Panc1 (cell line): ENCODE results near the gene MANEAL. TPM values are rescaled to one million over a fixed set of nuclear protein-coding genes. Genes with fewer than 3 reads are reported as not detected.

ENCODE experiments used
- ATAC-seq: fragments of 200-7000 bp; cut with Tn5 transposase; 2 replicates; pipeline ENCODE4 v1.9.1; 2020; ENCODE audit warnings: mild to moderate bottlenecking, moderate library complexity
- BruUV-seq: library from RNA; stranded (reverse); fragments of 400-500 nt; replicated peaks from 2 replicates; lab custom pipeline; 2021; lab: Mats Ljungman, UMichigan
- CTCF ChIA-PET: fragments of 300-600 bp; sonication (Branson Sonifier 250); formaldehyde crosslinking; loops from one replicate; lab custom pipeline; 2022; ENCODE audit warnings: antibody characterized with exemption; lab: Charles Lee
- POLR2A ChIA-PET: fragments of 300-600 bp; sonication (Branson Sonifier 250); formaldehyde crosslinking; loops from one replicate; lab custom pipeline; 2022; ENCODE audit warnings: antibody characterized with exemption; lab: Charles Lee
- DNase-seq: peaks from one replicate; pipeline ENCODE4 v3.0.0-alpha.2; 2010; ENCODE audit warnings: low read depth, low spot score
- H3K27ac ChIP-seq: 2 replicates; pipeline ENCODE4 v1.5.1; 2011; ENCODE audit warnings: mild to moderate bottlenecking, low read length, inconsistent platforms
- H3K27me3 ChIP-seq: fragments of 200-500 bp; sonication (Bioruptor generic); 2 replicates; pipeline ENCODE4 v1.6.0; 2014; ENCODE audit warnings: low read length, inconsistent platforms; ENCODE audit not compliant: control insufficient read depth, insufficient read depth
- H3K36me3 ChIP-seq: fragments of 200-500 bp; sonication (Bioruptor generic); 2 replicates; pipeline ENCODE4 v1.5.1; 2014; ENCODE audit warnings: inconsistent platforms, mild to moderate bottlenecking, low read length, moderate library complexity; ENCODE audit not compliant: control insufficient read depth, insufficient read depth
- H3K4me1 ChIP-seq: 2 replicates; pipeline ENCODE4 v1.5.1; 2011; ENCODE audit warnings: inconsistent platforms, mild to moderate bottlenecking, low read length, moderate library complexity; ENCODE audit not compliant: control insufficient read depth, insufficient read depth
- H3K4me3 ChIP-seq, 2 experiments: 2 replicates each; pipeline ENCODE4 v1.5.1; 2011 to 2012; ENCODE audit warnings: low read depth in 2 of 2, low read length in 2 of 2, mild to moderate bottlenecking in 2 of 2, inconsistent platforms in 1 of 2, moderate library complexity in 1 of 2
- H3K9me3 ChIP-seq: fragments of 200-500 bp; sonication (Bioruptor generic); 2 replicates; pipeline ENCODE4 v1.5.1; 2014; ENCODE audit warnings: low read depth, mild to moderate bottlenecking, inconsistent platforms, low read length, moderate library complexity; ENCODE audit not compliant: control insufficient read depth, insufficient read depth
- CTCF ChIP-seq: fragments of 450-650 bp; IDR thresholded peaks from 2 replicates; pipeline ENCODE4 v1.5.1; 2017; ENCODE audit warnings: mild to moderate bottlenecking
- POLR2AphosphoS5 ChIP-seq: IDR thresholded peaks from 2 replicates; pipeline ENCODE4 v1.6.1; 2012; ENCODE audit warnings: mild to moderate bottlenecking, low read depth, low read length, moderate library complexity
- SIN3A ChIP-seq: IDR thresholded peaks from 2 replicates; pipeline ENCODE4 v1.6.1; 2012; ENCODE audit warnings: low read depth, mild to moderate bottlenecking, low read length, moderate library complexity, borderline replicate concordance; ENCODE audit not compliant: insufficient read depth
- TCF7L2 ChIP-seq: IDR thresholded peaks from 2 replicates; pipeline ENCODE4 v1.6.1; 2011; ENCODE audit warnings: mild to moderate bottlenecking, low read depth, low read length, inconsistent platforms
- in situ Hi-C: cut with HindIII; loops from 2 replicates; pipeline ENCODE4 v1.10.0; 2016; ENCODE audit warnings: low sequenced_read_pairs, low pct_unique_long_range_greater_than_20kb
- intact Hi-C: fragments of 100-400 bp; cut with micrococcal nuclease; formaldehyde crosslinking; loops from one replicate; pipeline ENCODE4 v1.10.0; 2022; ENCODE audit not compliant: unreplicated experiment
- total RNA-seq: library from RNA; stranded (reverse); gene quantifications from one replicate; pipeline ENCODE4 v1.2.1, GENCODE V29; 2021; ENCODE audit not compliant: unreplicated experiment
- TF ChIP-seq, protein P1 (sequence below), 2 experiments: IDR thresholded peaks; 2 replicates each; pipeline ENCODE4 v1.6.1; 2011 to 2012; ENCODE audit warnings: low read depth in 2 of 2, control low read depth in 1 of 2, low read length in 1 of 2, mild to moderate bottlenecking in 1 of 2, moderate library complexity in 1 of 2; ENCODE audit not compliant: insufficient read depth in 1 of 2

The MANEAL gene
- total RNA-seq, 1 experiment from 2014 or later = 29.7 TPM

DNA sequence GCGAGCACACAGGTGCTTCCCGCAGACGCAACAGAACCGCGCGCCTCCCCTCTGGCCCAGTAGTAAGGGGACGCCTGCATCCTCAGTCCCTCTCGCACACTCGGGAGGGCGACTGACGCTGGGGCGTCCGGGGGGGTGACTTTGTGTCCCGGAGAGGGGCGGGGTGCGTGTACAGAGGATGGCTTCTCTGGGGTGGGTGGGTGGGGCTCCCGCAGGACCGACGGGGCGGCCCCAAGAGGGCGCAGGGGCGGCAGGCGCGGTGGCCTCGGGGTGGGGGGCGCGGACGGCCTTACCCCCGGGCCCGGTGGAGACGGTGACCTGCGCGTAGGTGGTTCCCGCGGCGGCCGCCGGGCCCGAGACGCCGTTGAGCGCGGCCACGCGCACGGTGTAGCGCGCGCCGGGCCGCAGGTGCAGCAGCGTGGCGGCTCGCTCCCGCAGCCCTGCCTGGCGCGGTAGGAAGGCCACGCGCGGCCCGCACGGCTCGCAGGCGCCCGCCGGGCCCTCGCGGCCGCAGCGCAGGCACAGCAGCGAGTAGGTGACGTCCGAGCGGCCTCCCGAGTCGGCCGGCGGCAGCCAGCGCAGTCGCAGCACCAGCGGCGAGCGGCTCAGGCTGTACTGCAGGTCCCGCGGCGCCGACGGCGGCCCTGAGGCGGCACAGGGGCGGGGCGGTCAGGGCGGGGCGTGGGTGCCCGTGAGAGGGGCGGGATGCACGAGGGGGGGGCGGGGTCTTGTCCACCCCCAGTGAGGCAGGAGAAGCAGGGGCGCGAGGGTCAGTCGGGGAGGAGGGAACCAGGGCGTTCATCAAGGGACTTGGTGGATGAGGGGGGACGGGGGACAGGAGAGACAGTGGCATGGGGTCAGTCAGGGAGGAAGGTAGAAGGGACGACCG, 40.8 kb upstream of the MANEAL start:
- Histone ChIP-seq H3K36me3 (no peaks in the 10 kb centered on the region), H3K4me3 (peak overlapping the region; percentile 39 to 46), H3K27ac (no peak overlapping the region), H3K27me3 (peaks cover 3% of the 10 kb centered on the region), H3K4me1 (no peaks in the 10 kb centered on the region), H3K9me3 (no peaks in the 10 kb centered on the region)
- ATAC-seq = peak; percentile 92
- in situ Hi-C loops (no loop called here), intact Hi-C loops (no loop called here)
- no peak for DNase-seq
- TF ChIP-seq, protein P1, sequence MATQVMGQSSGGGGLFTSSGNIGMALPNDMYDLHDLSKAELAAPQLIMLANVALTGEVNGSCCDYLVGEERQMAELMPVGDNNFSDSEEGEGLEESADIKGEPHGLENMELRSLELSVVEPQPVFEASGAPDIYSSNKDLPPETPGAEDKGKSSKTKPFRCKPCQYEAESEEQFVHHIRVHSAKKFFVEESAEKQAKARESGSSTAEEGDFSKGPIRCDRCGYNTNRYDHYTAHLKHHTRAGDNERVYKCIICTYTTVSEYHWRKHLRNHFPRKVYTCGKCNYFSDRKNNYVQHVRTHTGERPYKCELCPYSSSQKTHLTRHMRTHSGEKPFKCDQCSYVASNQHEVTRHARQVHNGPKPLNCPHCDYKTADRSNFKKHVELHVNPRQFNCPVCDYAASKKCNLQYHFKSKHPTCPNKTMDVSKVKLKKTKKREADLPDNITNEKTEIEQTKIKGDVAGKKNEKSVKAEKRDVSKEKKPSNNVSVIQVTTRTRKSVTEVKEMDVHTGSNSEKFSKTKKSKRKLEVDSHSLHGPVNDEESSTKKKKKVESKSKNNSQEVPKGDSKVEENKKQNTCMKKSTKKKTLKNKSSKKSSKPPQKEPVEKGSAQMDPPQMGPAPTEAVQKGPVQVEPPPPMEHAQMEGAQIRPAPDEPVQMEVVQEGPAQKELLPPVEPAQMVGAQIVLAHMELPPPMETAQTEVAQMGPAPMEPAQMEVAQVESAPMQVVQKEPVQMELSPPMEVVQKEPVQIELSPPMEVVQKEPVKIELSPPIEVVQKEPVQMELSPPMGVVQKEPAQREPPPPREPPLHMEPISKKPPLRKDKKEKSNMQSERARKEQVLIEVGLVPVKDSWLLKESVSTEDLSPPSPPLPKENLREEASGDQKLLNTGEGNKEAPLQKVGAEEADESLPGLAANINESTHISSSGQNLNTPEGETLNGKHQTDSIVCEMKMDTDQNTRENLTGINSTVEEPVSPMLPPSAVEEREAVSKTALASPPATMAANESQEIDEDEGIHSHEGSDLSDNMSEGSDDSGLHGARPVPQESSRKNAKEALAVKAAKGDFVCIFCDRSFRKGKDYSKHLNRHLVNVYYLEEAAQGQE (IDR thresholded peaks at IDR 0.05; ENCODE audit: insufficient read depth in 1 of 2, low read depth in 2 of 2, low read length in 1 of 2) = no peak
- TF ChIP-seq POLR2AphosphoS5 (no peak), TCF7L2 (no peak), SIN3A (no peak), CTCF (no peak; the same call in 1 of the 2 replicates)
- POLR2A ChIA-PET = no interaction called here
- CTCF ChIA-PET = no interaction called here
- no TSS peak for BruUV-seq

DNA sequence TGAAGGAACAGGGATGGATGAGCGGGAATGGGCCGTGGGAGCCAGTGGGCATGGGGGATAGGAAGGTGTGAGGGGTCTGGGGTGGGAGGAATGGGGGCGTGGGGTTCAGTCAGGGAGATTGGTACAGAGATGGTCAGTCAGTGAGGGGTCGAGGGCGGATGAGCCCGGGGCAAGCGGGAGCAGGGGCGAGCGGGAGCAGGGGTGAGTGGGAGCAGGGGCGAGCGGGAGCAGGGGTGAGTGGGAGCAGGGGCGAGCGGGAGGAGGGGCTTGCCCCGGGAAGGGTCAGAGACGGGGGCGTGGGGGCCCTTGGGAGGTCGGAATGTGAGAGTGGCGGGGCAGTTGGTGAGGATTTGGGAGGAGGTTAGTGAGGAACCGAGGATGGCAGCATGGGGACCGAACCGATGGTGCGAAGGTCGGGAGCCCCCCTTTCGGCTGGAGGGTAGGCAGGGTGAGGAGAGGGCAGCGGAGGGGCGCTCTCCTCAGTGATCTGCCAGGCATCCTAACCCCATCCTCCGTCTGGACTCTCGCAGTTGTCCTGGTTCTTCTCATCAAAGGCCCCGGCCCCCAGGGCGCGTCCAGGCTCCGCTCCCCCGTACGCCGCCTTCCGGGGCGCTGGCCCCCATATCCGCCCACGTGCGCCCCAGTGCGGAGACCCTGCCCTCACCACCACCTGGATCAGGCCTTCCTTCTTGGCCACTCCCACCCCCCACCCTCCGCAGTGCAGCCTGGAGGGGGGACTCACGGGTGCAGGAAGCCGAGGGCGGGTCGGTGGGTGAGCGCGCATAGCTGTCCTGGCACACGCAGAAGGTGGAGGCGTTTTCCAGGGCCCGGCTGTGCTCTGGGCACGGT, 40.0 kb upstream of the MANEAL start:
- DNase-seq (no peak), ATAC-seq (no peak; the same call in 1 of the 2 replicates)
- in situ Hi-C loops (no loop called here), intact Hi-C loops (no loop called here)
- H3K4me3 ChIP-seq = peak overlapping the region in 1 of 2 experiments; percentile 39; a peak in 3 of 4 replicates
- H3K27me3 ChIP-seq = peaks cover 3% of the 10 kb centered on the region
- CTCF ChIA-PET = interaction anchor here (0.6 kb wide), 1 partner anchor 12 kb away, joined by 8 read pairs; no protein-coding TSS in a partner anchor
- POLR2A ChIA-PET = no interaction called here
- H3K9me3 ChIP-seq = no peaks in the 10 kb centered on the region
- H3K36me3 ChIP-seq = no peaks in the 10 kb centered on the region
- no peaks in the 10 kb centered on the region for H3K4me1 ChIP-seq
- TF ChIP-seq, protein P1 (IDR thresholded peaks at IDR 0.05; ENCODE audit: insufficient read depth in 1 of 2, low read depth in 2 of 2, low read length in 1 of 2) = no peak
- no peak for TF ChIP-seq SIN3A
- BruUV-seq = no TSS peak
- H3K27ac ChIP-seq = no peak overlapping the region
